Neural progenitor cell (in vitro differentiated cells): Measurements from ENCODE around the gene ADCY7. TPM values are rescaled to one million over a fixed set of nuclear protein-coding genes. Genes with fewer than 3 reads are reported as not detected.

Experiments
- DNase-seq: peaks from one replicate; pipeline ENCODE4 v3.0.0-alpha.2; 2016; ENCODE audit warnings: low spot score
- H2AFZ ChIP-seq: fragments of 200-600 bp; sonication (generic); replicated peaks from 2 replicates; pipeline ENCODE4 v1.6.1; 2016; ENCODE audit warnings: antibody characterized with exemption
- H3F3A ChIP-seq: fragments of 200-600 bp; sonication (generic); 2 replicates; pipeline ENCODE4 v1.6.1; 2016; ENCODE audit warnings: antibody characterized with exemption, low read depth
- H3K27ac ChIP-seq: fragments of 200-600 bp; sonication (generic); 2 replicates; pipeline ENCODE4 v1.5.1; 2016; ENCODE audit warnings: mild to moderate bottlenecking
- H3K27me3 ChIP-seq: fragments of 200-600 bp; sonication (generic); 2 replicates; pipeline ENCODE4 v1.6.1; 2016; ENCODE audit warnings: mild to moderate bottlenecking, moderate library complexity
- H3K36me3 ChIP-seq: fragments of 200-600 bp; sonication (generic); 2 replicates; pipeline ENCODE4 v1.5.1; 2016
- H3K4me1 ChIP-seq: fragments of 200-600 bp; sonication (generic); 2 replicates; pipeline ENCODE4 v1.6.1; 2016; ENCODE audit warnings: mixed run types
- H3K4me2 ChIP-seq: fragments of 200-600 bp; sonication (generic); 2 replicates; pipeline ENCODE4 v1.6.1; 2016
- H3K4me3 ChIP-seq: fragments of 200-600 bp; sonication (generic); 2 replicates; pipeline ENCODE4 v1.5.1; 2016
- H3K79me2 ChIP-seq: fragments of 200-600 bp; sonication (generic); 2 replicates; pipeline ENCODE4 v1.6.1; 2016; ENCODE audit warnings: low read depth
- H3K9ac ChIP-seq: fragments of 200-600 bp; sonication (generic); 2 replicates; pipeline ENCODE4 v1.6.1; 2016
- H3K9me3 ChIP-seq: fragments of 200-600 bp; sonication (generic); 2 replicates; pipeline ENCODE4 v1.5.1; 2016; ENCODE audit warnings: low read depth
- H4K20me1 ChIP-seq: fragments of 200-600 bp; sonication (generic); 2 replicates; pipeline ENCODE4 v1.6.1; 2016; ENCODE audit warnings: low read depth
- H3K27ac Mint-ChIP-seq: 3 replicates; pipeline ENCODE4 v1.8.0; 2021; ENCODE audit warnings: mixed read lengths
- H3K27me3 Mint-ChIP-seq: 2 replicates; pipeline ENCODE4 v1.8.0; 2022; ENCODE audit warnings: low read depth, mild to moderate bottlenecking, inconsistent platforms, moderate library complexity, mixed read lengths; ENCODE audit not compliant: insufficient read depth
- H3K36me3 Mint-ChIP-seq: 3 replicates; pipeline ENCODE4 v1.8.0; 2021; ENCODE audit warnings: mixed read lengths
- H3K4me1 Mint-ChIP-seq: 3 replicates; pipeline ENCODE4 v1.8.0; 2021; ENCODE audit warnings: mixed read lengths
- H3K4me3 Mint-ChIP-seq: 3 replicates; pipeline ENCODE4 v1.8.0; 2021; ENCODE audit warnings: mild to moderate bottlenecking, moderate library complexity, mixed read lengths
- H3K9me3 Mint-ChIP-seq: 3 replicates; pipeline ENCODE4 v1.8.0; 2020; ENCODE audit warnings: mixed read lengths
- EZH2 ChIP-seq: fragments of 200-600 bp; sonication (generic); IDR thresholded peaks from 2 replicates; pipeline ENCODE4 v1.6.1; 2017; ENCODE audit warnings: antibody characterized with exemption, mild to moderate bottlenecking, moderate library complexity
- EZH2phosphoT487 ChIP-seq: fragments of 200-600 bp; sonication (generic); IDR thresholded peaks from 2 replicates; pipeline ENCODE4 v1.6.1; 2017; ENCODE audit warnings: antibody characterized with exemption
- total RNA-seq: library from RNA; depleted of rRNA; stranded (reverse); fragments of >200 nt; gene quantifications from 2 replicates; pipeline ENCODE4 v1.2.3, GENCODE V29; 2015; ENCODE audit warnings: low replicate concordance
- TF ChIP-seq, protein P1 (sequence below): fragments of 200-600 bp; sonication (generic); IDR thresholded peaks from 2 replicates; pipeline ENCODE4 v1.5.1; 2017; ENCODE audit warnings: antibody characterized with exemption, mild to moderate bottlenecking

The ADCY7 gene
- total RNA-seq, 1 donor from 2014 or later = 2.5 TPM

DNA sequence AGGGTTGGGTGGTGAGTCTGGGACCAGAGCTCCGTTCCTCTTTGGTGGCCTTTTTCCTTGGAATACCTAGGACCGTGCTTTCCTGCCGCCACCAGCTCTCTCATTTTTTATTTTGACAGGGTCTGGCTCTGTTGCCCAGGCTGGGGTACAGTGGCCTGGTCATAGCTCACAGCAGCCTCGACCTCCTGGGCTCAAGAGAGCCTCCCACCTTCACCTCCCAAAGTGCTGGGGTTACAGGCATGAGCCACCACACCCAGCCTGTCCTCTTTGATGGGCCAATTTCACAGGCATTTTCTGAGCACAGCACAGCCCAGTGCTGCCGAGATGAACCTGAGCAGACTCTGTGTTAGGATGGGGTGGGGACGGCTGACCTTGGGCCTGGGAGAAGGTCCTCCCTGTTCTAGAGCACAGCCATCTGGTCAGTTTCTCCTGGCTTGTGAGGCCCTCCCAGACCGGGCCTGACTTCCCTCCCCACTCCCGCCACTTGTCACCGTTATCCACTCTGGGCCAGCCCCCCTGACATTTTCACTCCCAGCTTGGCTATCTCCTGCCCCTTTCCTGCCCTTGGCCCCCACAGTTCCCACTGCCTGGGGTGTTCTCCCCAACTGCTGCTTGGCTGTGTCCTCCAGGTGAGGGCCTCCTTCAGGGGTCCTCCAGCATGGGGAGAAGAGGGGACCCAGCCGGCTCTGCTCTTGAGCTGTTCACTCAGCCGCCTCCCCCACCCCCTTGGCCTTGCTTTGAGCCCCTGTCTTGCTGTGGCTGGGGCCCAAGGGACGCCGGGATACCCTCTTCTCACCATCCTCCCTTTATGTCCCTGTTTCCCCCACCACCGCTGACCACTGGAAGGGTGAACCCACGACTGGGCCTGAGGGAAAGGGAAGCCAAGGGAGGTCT lies 5.0 kb downstream of the ADCY7 start:
- no peaks in the 10 kb centered on the region for H4K20me1 ChIP-seq
- H3K9ac ChIP-seq = no peak overlapping the region
- Mint-ChIP-seq H3K27me3 (peaks cover 4% of the 10 kb centered on the region), H3K4me3 (no peak overlapping the region), H3K4me1 (peaks cover 7% of the 10 kb centered on the region), H3K36me3 (no peaks in the 10 kb centered on the region), H3K9me3 (peaks cover 2% of the 10 kb centered on the region), H3K27ac (no peak overlapping the region)
- no peak overlapping the region for H3K4me2 ChIP-seq
- H3K4me1 ChIP-seq = peaks cover 3% of the 10 kb centered on the region
- H3K4me3 ChIP-seq = no peak overlapping the region
- TF ChIP-seq EZH2 (no peak), EZH2phosphoT487 (no peak)
- TF ChIP-seq, protein P1, sequence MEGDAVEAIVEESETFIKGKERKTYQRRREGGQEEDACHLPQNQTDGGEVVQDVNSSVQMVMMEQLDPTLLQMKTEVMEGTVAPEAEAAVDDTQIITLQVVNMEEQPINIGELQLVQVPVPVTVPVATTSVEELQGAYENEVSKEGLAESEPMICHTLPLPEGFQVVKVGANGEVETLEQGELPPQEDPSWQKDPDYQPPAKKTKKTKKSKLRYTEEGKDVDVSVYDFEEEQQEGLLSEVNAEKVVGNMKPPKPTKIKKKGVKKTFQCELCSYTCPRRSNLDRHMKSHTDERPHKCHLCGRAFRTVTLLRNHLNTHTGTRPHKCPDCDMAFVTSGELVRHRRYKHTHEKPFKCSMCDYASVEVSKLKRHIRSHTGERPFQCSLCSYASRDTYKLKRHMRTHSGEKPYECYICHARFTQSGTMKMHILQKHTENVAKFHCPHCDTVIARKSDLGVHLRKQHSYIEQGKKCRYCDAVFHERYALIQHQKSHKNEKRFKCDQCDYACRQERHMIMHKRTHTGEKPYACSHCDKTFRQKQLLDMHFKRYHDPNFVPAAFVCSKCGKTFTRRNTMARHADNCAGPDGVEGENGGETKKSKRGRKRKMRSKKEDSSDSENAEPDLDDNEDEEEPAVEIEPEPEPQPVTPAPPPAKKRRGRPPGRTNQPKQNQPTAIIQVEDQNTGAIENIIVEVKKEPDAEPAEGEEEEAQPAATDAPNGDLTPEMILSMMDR = no peak
- DNase-seq = no peak
- no peaks in the 10 kb centered on the region for H3K27me3 ChIP-seq
- no peak overlapping the region for H3K27ac ChIP-seq
- no peak overlapping the region for H2AFZ ChIP-seq
- no peaks in the 10 kb centered on the region for H3K79me2 ChIP-seq
- H3F3A ChIP-seq = no peaks in the 10 kb centered on the region
- H3K9me3 ChIP-seq = no peaks in the 10 kb centered on the region
- H3K36me3 ChIP-seq = no peaks in the 10 kb centered on the region

DNA sequence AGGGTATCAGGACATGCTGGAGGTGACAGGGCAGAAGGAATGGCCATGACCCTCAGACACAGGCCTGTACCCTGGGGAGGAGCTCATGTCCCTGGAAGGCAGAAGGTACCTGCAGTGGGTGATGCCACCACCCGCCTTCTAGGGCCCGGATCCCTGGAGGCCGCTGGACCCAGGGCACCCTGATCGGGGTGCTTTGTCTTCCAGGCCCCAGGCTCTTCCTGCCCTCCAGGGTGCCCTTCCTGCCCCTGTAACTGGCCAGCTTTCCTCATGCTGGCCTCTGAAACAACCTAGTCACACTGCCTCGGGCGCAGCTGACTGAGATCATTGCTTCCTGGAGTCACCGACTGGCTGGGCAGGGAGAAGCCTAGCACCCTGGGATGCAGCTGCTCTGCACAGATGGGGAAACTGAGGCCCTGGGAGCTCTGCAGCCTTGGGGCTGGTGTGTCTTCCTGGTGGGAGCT lies 5.8 kb downstream of the ADCY7 start:
- H3K9me3 ChIP-seq = no peaks in the 10 kb centered on the region
- H3K27ac ChIP-seq = no peak overlapping the region
- Mint-ChIP-seq H3K27me3 (peaks cover 4% of the 10 kb centered on the region), H3K4me3 (no peak overlapping the region), H3K36me3 (no peaks in the 10 kb centered on the region), H3K27ac (no peak overlapping the region), H3K4me1 (peaks cover under 1% of the 10 kb centered on the region), H3K9me3 (peaks cover 2% of the 10 kb centered on the region)
- H3K79me2 ChIP-seq = no peaks in the 10 kb centered on the region
- H3K27me3 ChIP-seq = no peaks in the 10 kb centered on the region
- no peaks in the 10 kb centered on the region for H3K4me1 ChIP-seq
- no peaks in the 10 kb centered on the region for H3K36me3 ChIP-seq
- no peak for DNase-seq
- H3K4me3 ChIP-seq = no peak overlapping the region
- H2AFZ ChIP-seq = no peak overlapping the region
- no peak overlapping the region for H3K9ac ChIP-seq
- no peak overlapping the region for H3K4me2 ChIP-seq
- H3F3A ChIP-seq = no peaks in the 10 kb centered on the region
- TF ChIP-seq EZH2phosphoT487 (no peak), EZH2 (no peak)
- TF ChIP-seq, protein P1 = no peak
- H4K20me1 ChIP-seq = no peaks in the 10 kb centered on the region

DNA sequence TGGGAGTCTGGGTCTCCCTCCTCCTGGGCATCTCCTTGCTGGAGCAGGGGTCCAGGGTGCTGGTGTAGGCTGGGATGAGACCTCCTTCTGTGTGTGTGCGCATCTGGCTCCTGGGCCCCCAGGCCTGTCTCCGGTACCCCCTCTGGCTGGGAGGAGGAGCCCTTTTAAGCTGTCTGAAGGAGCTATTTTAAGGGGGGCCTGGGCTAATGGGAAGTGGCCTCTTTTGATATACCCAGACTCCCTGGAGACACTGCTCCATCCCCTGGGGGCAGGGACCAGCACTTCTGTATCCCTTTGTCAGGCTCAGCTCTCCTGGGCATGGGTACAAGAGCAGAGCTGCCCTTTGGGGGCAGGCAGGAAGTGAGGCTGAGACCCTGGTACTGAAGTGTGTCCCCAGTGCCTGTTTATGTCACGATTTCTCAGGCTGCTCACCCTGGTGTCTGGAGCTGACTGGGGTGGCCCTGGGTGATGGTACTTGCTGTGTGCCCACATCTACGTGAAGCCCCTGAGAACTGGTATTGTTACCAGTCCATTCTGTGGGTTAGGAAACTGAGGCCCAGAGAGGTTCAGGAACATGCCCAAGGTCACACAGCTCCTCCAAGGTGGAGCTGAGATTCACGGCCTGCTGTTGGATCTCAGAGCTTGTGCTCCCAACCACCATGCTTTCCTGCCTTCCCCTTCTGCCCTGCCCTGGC lies 6.5 kb downstream of the ADCY7 start:
- peaks cover 4% of the 10 kb centered on the region for H3K27me3 Mint-ChIP-seq
- TF ChIP-seq EZH2 (no peak), EZH2phosphoT487 (no peak)
- TF ChIP-seq, protein P1 = no peak
- H3K4me1 Mint-ChIP-seq = no peaks in the 10 kb centered on the region
- H3K27ac ChIP-seq = no peak overlapping the region
- no peak overlapping the region for H2AFZ ChIP-seq
- H3K4me3 Mint-ChIP-seq = no peak overlapping the region
- H3K27ac Mint-ChIP-seq = no peak overlapping the region
- no peaks in the 10 kb centered on the region for H3K36me3 Mint-ChIP-seq
- no peak for DNase-seq
- no peak overlapping the region for H3K4me2 ChIP-seq
- no peaks in the 10 kb centered on the region for H4K20me1 ChIP-seq
- no peaks in the 10 kb centered on the region for H3K9me3 ChIP-seq
- no peaks in the 10 kb centered on the region for H3K27me3 ChIP-seq
- no peaks in the 10 kb centered on the region for H3K4me1 ChIP-seq
- H3F3A ChIP-seq = no peaks in the 10 kb centered on the region
- peaks cover 2% of the 10 kb centered on the region for H3K9me3 Mint-ChIP-seq
- H3K9ac ChIP-seq = no peak overlapping the region
- H3K79me2 ChIP-seq = no peaks in the 10 kb centered on the region
- no peaks in the 10 kb centered on the region for H3K36me3 ChIP-seq
- no peak overlapping the region for H3K4me3 ChIP-seq
